Astrocyte of the spinal cord (primary cell): Measurements from ENCODE around the gene SH3BP1.

Source experiments
- DNase-seq: peaks from one replicate; pipeline ENCODE4 v3.0.0; 2011; ENCODE audit warnings: low read depth, low spot score
- H3K4me3 ChIP-seq: 2 replicates; pipeline ENCODE4 v1.5.1; 2011; ENCODE audit warnings: low read depth, mild to moderate bottlenecking, low read length, moderate library complexity
- CTCF ChIP-seq: IDR thresholded peaks from 2 replicates; pipeline ENCODE4 v1.5.1; 2012; ENCODE audit warnings: low read depth, mild to moderate bottlenecking, low read length, inconsistent platforms
- in situ Hi-C: cut with HindIII; loops from 2 replicates; pipeline ENCODE4 v1.10.0; 2017; ENCODE audit warnings: low sequenced_read_pairs

Gene SH3BP1

GRCh38 chr22:37630839-37631435 is 8.5 kb upstream of the SH3BP1 start:
- in situ Hi-C loops, result no loop called here
- no peak overlapping the region for H3K4me3 ChIP-seq
- TF ChIP-seq CTCF, result no peak
- DNase-seq, result no peak

GRCh38 chr22:37631448-37632173 is 7.9 kb upstream of the SH3BP1 start:
- DNase-seq, result no peak
- in situ Hi-C loops, result no loop called here
- TF ChIP-seq CTCF, result no peak
- no peak overlapping the region for H3K4me3 ChIP-seq

DNA sequence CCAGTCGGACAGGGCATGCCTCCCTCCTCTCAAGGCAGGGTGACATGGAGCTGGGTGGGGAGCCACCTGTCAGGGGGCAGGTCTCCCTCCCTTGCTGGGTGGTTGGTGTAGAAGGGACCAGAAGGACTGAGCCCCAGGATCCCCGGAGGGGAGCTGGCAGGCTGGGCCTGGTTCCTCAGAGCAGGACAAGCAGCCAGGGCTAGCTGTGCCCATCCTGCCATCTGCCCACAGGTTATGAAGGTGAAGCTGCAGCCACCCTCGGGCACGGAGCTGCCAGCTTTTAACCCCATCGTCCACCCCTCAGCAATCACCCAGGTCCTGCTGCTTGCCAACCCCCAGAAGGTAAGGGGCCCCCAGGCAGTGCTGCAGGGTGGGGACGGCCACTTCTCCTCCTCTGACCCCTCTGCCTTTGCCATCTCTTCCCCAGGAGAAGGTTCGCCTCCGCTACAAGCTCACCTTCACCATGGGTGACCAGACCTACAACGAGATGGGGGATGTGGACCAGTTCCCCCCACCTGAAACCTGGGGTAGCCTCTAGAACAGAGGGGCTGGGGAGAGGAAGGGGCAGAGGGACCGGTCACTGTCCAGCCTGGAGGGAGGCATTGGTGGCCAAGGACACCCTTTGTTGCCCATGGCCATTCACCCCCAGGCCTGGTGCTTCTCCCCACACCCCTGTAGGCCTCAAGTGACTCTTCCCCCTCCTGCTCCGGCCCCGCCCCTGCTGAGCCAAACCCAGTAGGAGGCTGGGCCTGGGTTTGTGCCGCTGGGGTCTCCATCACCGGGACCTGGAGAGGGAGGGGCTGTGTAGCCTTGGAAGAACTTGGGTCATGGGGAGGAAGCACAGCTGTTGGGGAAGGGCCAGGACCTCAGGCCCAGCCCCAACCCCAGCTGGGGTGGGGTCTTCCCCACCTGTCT is 7.0 kb upstream of the SH3BP1 start:
- no peak overlapping the region for H3K4me3 ChIP-seq
- in situ Hi-C loops, result no loop called here
- DNase-seq, result no peak
- no peak for TF ChIP-seq CTCF

DNA sequence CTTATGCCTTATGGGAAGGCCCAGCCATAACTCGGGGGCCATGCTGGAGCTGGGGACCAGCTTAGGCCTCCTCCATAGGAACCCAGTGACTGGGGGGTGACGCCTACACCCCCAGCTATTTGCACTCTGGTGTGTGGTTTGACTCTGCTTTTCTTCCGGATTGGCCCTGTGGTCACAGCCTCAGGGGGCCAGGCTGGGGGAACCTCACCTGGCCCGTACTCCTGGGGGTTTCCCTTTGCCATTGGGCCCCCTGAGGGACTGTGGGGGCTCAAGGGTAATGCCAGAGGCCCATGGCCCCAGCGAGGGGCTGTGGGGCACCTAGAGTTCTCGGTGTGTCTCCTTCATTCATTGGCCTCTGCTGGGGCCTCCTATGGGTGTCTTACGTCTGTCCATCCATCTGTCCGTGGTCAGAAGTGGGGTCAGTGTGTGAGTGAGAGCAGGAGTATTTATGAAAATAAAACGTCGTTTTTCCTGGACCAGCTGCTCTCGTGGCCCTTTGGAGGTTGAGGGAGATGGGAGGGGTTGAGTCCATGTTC is 6.3 kb upstream of the SH3BP1 start:
- DNase-seq, result peak; percentile 20
- TF ChIP-seq CTCF, result no peak
- in situ Hi-C loops, result no loop called here
- no peak overlapping the region for H3K4me3 ChIP-seq

DNA sequence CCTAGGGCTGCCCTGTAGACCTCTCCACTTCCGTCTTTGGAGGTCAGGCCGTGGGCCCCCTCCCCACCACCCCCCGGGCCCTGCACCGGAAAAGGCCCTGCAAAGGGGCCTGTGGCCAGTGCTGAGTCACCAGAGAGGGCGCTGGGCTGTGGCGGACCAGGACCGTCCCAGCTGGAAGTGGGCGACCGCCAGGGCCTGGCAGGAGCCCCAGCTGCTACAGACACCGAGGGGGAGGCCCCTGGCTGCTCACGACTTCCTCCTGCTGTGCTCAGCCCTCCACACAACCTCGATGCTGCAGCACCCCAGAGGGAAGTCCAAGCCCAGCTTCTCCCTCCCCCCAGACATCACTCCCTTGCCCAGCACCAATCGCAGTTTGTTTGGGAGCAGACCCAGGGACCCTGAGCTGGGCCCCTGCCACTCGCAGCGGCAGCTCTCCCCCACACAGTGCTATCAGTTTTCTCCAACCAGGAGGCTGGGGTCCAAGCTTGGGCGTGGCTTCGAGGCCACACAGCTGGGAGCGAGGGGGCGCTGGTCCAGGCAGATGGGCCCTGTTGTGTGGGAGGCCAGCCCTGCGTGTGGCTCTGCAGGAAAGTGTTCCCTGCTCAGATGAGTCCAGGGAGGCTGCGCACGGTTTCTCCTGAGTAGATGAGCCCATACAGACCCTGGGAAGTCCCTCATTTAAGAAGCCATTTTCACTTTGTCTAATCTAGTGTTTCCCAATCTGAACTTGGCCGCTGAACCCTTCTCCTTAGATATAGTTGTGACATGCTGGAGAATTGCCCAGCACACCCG is 5.6 kb upstream of the SH3BP1 start:
- H3K4me3 ChIP-seq, result no peak overlapping the region
- TF ChIP-seq CTCF, result peak; percentile 27
- DNase-seq, result peak; percentile 92
- in situ Hi-C loops, result no loop called here
